Activated CD4-positive, CD25-positive, alpha-beta regulatory T cell treated with anti-CD3 and anti-CD28 coated beads, Interleukin-2, amount 50 U/mL, for 24 hours (primary cell): ENCODE data around the gene NCK2.
"Not testable (repeated sequence)": the region's sequence is repeated elsewhere in the genome, so short reads cannot be mapped to it uniquely, and the experiment has no call there.

Experiments used
- ATAC-seq, 2 donors: fragments of 150-1000 bp; cut with Tn5 transposase; one replicate each; pipeline ENCODE4 v1.10.0; 2021; ENCODE audit warnings: mild to moderate bottlenecking in 1 of 2, moderate library complexity in 1 of 2

NCK2 gene

GRCh38 chr2:105756865-105757264 is 12.2 kb downstream of the NCK2 start:
- ATAC-seq, result peak; percentile 29 to 39

- ATAC-seq, result peak in 1 of 2 donors; percentile 9
Measured at GRCh38 chr2:105757433-105757832, 12.7 kb downstream of the NCK2 start.

DNA sequence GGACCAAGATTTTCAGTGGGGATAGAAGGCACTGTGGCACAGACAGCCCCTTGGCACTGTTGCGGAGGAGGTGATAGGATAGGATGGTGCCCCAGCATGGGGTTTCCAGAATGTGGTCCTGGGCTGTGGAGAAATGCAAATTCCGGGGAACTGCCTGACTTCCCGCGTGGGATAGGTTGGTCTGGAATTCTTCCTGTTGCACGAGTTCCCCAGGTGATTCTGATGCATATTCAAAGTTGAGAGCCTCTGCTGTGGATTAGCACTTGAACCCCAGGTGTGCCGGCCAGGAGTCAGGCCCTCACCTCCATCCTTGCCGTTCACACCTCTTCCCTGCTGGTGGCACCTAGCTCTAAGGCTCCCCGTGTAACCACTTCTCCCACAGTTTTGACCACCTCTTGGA is 15.5 kb downstream of the NCK2 start:
- ATAC-seq, result no peak

DNA sequence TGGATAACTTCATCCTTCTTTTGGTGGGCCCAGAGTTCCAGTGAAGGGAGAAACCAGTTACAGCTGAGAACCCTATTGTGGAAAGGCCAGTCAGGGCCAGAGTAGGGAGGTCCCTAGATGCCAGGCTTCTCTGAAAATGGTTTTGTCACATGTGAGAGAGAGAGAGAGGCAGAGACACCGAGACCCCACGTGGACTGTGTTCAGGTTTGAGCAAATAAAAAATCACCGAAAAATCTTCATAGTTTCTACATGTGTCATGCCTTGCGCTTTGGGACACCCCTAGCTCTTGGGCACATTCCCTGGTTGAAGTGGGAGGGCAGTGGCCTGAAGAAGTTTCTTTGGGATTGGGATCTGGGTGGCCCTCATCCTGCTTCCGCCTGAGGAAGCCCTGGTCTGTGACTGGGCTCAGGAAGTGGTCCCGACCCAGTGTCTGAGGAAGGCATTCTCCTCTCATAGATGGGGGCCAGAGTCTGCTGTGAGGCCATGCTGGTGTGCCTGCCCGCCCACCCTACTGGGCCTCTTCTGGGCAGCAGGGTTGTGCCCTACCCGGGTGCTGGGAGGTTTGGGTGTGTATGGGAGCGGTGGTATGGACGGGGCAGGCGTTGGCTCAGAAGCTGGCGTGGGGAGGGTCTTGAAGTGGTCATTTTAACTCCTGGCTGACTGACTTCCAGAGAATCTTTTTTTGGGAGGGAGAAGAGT is 16.1 kb downstream of the NCK2 start:
- no peak for ATAC-seq

- no peak for ATAC-seq
Measured at GRCh38 chr2:105761931-105762515, 17.3 kb downstream of the NCK2 start.

DNA sequence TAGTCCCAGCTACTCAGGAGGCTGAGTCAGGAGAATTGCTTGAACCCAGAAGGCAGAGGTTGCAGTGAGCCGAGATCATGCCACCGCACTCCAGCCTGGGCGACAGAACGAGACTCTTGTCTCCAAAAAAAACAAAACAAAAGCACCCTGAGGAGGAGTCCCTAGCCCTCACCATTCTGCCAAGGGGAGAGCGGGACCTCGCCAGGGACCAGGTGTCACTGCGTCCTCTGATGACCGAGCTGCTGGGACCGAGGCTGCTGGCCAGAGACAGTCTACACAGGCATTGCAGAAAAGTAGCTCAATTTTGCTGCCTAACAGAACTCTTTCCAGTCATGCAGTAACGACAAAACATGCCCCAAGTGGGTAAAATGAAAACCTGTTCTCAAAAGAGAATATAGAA is 18.4 kb downstream of the NCK2 start:
- ATAC-seq, result no peak

GRCh38 chr2:105764059-105764458 is 19.3 kb downstream of the NCK2 start:
- ATAC-seq, result no peak

DNA sequence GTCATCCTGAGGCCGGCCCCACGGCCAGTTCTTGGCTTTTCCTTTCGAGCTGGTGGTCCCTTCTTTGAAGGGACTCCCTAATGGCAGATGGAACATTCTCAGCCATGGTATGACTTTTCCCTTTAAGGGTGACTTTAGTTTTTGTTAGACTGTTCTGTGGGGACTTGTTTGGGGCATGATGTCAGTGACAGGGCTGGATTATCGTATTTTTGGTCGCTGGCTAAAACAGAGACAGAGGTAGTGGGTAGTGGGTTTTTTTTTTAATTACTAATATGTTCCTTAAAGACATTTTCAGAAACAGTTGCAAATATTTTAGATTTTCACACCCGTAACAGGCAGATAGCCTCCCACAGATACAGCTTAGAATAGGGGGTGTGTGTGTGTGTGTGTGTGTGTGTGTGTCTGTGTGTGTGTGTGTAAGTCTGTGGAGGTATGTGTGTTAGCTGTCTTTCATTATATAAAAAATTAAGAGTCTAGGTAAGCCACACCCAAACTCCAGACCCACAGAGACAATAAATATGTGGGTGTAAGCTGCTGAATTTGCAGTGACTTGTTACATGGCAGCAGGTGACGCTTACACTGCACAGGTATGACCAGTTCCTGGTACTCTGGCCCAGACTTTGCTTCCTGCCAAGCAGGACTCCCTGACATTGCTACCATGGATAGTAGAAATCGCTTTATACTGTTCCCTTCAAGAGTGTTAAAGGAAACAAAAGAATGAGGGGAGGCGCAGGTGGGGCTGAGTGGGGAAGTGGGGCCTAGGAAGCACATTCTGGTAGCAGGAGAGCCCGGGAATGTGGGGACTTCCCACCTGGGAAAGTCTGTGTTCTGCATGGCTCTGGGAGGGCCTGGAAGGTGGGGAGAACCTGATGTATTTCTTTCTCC is 20.9 kb downstream of the NCK2 start:
- ATAC-seq, result peak; percentile 65 to 67

DNA sequence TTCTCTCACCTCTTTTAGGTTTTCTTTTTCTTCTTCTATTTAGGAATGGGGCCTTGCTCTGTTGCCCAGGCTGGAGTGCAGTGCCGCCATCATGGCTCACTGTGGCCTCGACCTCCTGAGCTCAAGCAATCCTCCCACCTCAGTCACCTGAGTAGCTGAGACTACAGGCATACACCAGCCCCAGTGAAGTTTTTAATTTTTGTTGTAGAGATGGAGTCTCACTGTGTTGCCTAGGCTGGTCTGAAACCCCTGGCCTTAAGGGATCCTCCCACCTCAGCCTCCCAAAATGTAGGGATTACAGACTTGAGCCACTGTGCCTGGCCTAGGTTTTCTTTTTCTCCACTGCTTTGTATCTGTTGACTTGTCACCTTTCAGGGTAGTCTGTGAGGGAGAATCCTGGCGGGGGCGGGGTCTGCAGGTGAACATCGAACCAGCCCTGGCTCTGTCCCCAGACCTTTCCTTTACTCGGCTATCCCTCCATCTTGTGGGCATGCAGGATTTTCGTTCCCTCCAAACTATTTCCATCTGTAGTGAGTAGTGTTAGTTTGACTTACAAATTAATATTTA is 21.7 kb downstream of the NCK2 start:
- no peak for ATAC-seq

- ATAC-seq, result no peak
Measured at GRCh38 chr2:105768176-105768575, 23.5 kb downstream of the NCK2 start.

DNA sequence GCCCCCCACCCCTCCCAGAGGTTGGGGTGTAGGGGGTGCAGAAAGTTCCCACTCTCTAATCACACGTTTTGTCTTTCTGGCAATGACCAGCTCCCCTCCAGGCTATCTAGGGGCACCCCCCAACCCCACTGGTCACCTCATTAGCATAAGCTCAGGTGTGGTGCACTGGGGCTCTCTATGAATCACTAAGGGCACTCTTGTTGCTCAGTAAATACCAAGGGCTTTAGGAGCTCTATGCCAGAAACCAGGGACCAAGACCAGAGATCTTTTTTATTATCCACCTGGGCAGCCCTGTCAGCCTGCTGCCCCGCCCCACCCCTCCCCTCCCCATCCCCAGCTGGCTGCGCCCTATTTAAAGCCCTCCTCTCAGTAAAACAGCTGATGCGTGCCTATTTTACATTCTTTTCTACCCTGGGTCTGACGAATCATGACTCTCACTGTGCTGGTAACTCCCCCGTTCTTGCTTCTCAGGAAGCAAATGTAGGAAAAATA is 24.3 kb downstream of the NCK2 start:
- ATAC-seq, result peak; percentile 41 to 54

DNA sequence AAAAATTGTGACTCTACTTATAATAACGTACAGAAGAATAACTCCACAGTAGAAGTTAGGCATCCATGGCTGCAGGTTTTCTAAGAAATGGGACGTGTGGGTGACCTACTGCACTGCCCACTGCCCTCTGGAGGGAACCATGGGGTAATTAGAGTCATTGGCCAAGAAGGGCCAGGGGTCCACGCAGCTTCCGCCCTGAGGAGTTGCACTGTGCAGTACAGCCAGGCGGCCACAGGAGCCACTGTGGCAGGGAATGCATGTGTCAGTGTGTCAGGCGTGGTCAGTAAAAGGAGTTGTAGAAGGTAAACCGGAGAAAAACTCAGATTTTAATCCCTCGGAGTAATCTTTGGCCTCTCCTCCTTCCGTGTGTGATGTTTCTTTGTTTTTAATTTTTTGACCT is 24.8 kb downstream of the NCK2 start:
- ATAC-seq, result peak in 1 of 2 donors; percentile 11

GRCh38 chr2:105770149-105770548 is 25.4 kb downstream of the NCK2 start:
- ATAC-seq, result no peak

GRCh38 chr2:105771291-105771690 is 26.6 kb downstream of the NCK2 start:
- not testable (repeated sequence) for ATAC-seq

GRCh38 chr2:105771836-105772235 is 27.1 kb downstream of the NCK2 start:
- no peak for ATAC-seq

DNA sequence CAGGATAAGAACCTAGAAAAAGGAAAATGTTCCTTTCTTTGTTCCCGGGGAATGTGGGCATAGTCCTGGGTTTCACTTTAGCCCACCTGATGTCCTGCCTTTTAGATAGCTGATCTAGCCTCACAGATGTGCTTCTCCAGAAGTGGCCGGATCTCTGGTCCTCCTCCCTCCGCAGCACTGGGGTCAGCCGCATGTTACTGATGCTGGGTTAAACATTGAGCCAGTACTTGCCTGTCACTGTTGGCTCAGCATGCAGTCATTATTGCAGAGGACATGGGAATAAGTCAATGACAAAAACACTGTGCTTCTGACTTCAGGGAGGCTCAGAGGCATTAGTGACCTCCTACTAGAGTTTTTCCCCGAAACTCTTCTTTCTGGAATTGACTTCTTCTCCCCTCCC is 27.6 kb downstream of the NCK2 start:
- ATAC-seq, result no peak

DNA sequence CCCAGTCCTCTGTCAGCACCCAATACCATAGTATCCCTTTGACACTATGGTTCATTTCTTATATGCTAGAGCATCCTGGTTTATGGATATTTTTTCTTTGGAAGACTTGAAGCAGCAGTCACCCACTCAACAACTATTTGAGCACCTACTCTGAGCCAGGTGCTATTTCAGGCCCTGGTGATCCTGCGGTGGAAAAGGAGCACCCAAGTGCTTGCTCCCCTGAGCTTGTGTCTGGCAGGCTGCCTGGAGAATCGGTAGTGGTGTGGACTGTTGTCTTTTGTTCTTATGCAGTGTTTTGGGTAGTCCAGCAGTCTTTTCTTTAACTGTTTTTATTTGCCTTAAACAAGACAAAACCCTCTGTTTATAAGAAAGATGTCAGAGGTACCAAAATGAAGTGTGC is 28.9 kb downstream of the NCK2 start:
- no peak for ATAC-seq

- peak; percentile 52 to 61 for ATAC-seq
Measured at GRCh38 chr2:105774781-105775337, 30.1 kb downstream of the NCK2 start.

DNA sequence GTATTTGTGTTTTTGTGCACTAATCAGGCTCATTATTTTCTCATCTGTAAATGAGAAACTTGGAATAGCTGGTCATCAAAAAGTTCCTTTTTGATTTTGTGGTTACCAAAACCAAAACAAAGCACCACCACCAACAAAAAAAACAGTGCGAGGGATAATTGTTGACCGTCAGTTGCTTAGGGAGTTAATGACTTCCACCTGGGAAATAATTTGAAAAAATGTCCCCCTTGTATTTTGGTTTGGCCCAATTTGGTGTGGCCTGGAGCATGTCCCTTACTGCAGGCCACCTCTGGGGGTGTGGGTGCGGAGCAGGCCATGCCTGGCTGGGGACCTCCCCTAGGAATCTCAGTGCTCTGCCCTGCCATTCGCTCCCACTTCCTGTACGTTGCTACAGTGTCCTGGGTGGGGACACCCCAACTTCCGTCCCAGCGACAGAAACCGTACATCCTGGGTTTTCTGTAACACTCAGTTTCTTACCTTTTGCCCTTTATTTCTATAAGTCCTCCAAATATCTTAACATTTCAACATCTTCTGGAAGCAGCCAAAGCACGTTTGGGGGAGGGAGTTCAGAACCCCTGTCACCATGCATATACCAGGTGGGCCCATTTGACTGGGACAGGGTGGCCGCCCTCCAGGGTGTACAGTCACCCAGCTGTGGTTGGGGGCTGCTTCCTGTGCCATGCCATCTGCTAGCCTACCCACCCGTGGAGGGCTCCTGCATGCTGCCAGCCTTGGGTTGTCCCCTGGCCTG is 31.3 kb downstream of the NCK2 start:
- ATAC-seq, result peak; percentile 48 to 58

GRCh38 chr2:105776560-105776928 is 31.8 kb downstream of the NCK2 start:
- ATAC-seq, result no peak

DNA sequence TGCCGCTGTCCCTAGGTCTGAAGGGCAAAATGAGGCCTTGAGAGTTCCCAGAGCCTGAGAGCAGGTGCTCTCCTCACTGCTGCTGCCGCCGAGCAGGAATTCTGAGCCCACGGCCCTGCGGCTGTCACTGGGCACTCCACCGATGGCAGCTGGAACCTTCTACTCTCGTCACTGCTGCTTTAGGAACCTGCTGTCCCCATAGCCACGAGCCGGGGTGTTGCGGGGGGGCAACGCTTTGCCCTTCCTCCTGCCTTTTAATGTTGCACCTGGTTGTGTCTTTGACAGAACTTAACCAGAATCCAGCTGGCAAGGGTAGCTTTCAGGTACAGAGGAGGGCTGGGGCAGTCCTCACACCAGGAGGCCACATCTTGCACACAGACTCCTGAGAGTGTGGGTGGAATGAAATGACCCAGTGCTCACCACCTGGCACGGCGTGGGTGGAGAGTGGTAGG is 32.3 kb downstream of the NCK2 start:
- ATAC-seq, result no peak

- no peak for ATAC-seq
Measured at GRCh38 chr2:105777506-105778055, 32.9 kb downstream of the NCK2 start.
